Measurements from ENCODE around the gene TPD52L2.

Gene TPD52L2

DNA sequence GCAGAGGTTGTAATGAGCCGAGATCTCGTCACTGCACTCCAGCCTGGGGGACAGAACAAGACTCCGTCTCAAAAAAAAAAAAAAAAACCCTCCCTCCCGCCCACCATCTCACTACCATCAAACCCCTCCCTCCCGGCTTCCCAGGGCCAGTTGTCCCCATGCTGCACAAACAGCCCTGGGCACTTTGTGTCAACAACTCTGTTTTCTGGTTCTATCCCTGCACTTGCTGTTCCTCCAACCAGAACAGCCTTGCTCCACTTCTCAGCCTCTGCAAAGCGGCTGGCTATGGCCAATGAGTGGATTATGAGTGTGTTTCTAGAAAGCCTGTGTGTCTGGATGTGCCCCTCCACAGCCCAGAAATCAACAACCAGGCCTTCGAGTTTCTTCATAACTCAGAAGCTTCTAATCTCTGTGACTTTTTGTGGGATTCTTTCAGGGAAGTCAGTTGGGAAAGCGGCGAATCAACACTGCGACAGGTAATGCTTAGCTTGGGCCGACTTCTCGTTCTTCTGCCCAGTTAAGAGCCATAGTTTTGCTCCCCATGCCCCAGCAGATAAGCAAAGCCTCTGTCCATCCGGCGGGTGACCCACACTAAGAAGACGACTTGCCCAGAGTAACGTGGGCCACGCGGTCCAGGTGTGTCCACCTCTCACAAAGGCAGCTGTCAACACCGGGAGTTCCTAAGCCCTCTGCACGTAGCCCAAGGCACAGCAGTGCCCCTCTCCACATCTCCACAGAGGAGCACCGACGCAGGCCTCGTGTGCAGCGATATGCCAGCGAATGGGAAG is 39.5 kb upstream of the TPD52L2 start:
- TF ChIP-seq CSDC2 (CRISPR knock-in tag; IDR thresholded peaks at IDR 0.05) = no peak
- TF ChIP-seq ESRRG (CRISPR knock-in tag; IDR thresholded peaks at IDR 0.05) = no peak
- TF ChIP-seq, protein P1, sequence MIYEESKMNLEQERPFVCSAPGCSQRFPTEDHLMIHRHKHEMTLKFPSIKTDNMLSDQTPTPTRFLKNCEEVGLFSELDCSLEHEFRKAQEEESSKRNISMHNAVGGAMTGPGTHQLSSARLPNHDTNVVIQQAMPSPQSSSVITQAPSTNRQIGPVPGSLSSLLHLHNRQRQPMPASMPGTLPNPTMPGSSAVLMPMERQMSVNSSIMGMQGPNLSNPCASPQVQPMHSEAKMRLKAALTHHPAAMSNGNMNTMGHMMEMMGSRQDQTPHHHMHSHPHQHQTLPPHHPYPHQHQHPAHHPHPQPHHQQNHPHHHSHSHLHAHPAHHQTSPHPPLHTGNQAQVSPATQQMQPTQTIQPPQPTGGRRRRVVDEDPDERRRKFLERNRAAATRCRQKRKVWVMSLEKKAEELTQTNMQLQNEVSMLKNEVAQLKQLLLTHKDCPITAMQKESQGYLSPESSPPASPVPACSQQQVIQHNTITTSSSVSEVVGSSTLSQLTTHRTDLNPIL (CRISPR knock-in tag; IDR thresholded peaks at IDR 0.05; ENCODE audit: low read depth) = no peak
- no peak for TF ChIP-seq PPARA (CRISPR knock-in tag; IDR thresholded peaks at IDR 0.05; ENCODE audit: borderline replicate concordance)
- no peak for TF ChIP-seq ZFP3 (CRISPR knock-in tag; IDR thresholded peaks at IDR 0.05)
- no peak for TF ChIP-seq GLIS3 (CRISPR knock-in tag; IDR thresholded peaks at IDR 0.05)
- TF ChIP-seq TOX (CRISPR knock-in tag; IDR thresholded peaks at IDR 0.05; ENCODE audit: borderline replicate concordance) = no peak
- TF ChIP-seq RARB (CRISPR knock-in tag; IDR thresholded peaks at IDR 0.05) = no peak
- no peak for TF ChIP-seq ZNF70 (CRISPR knock-in tag; IDR thresholded peaks at IDR 0.05)
- no peak for TF ChIP-seq ZNF565 (CRISPR knock-in tag; conservative IDR thresholded peaks at IDR 0.05; ENCODE audit: low read depth)
- no peak for TF ChIP-seq BACH2 (CRISPR knock-in tag; IDR thresholded peaks at IDR 0.05; ENCODE audit: borderline replicate concordance)
- TF ChIP-seq, protein P2, sequence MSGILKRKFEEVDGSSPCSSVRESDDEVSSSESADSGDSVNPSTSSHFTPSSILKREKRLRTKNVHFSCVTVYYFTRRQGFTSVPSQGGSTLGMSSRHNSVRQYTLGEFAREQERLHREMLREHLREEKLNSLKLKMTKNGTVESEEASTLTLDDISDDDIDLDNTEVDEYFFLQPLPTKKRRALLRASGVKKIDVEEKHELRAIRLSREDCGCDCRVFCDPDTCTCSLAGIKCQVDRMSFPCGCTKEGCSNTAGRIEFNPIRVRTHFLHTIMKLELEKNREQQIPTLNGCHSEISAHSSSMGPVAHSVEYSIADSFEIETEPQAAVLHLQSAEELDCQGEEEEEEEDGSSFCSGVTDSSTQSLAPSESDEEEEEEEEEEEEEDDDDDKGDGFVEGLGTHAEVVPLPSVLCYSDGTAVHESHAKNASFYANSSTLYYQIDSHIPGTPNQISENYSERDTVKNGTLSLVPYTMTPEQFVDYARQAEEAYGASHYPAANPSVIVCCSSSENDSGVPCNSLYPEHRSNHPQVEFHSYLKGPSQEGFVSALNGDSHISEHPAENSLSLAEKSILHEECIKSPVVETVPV (CRISPR knock-in tag; IDR thresholded peaks at IDR 0.05) = no peak
- no peak for TF ChIP-seq ZNF8 (CRISPR knock-in tag; IDR thresholded peaks at IDR 0.05)
- TF ChIP-seq ARNTL (CRISPR knock-in tag; IDR thresholded peaks at IDR 0.05; ENCODE audit: borderline replicate concordance, low read depth) = no peak
- TF ChIP-seq, protein P3, sequence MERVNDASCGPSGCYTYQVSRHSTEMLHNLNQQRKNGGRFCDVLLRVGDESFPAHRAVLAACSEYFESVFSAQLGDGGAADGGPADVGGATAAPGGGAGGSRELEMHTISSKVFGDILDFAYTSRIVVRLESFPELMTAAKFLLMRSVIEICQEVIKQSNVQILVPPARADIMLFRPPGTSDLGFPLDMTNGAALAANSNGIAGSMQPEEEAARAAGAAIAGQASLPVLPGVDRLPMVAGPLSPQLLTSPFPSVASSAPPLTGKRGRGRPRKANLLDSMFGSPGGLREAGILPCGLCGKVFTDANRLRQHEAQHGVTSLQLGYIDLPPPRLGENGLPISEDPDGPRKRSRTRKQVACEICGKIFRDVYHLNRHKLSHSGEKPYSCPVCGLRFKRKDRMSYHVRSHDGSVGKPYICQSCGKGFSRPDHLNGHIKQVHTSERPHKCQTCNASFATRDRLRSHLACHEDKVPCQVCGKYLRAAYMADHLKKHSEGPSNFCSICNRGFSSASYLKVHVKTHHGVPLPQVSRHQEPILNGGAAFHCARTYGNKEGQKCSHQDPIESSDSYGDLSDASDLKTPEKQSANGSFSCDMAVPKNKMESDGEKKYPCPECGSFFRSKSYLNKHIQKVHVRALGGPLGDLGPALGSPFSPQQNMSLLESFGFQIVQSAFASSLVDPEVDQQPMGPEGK (CRISPR knock-in tag; IDR thresholded peaks at IDR 0.05; ENCODE audit: borderline replicate concordance) = no peak
- TF ChIP-seq ZC3H10 (CRISPR knock-in tag; IDR thresholded peaks at IDR 0.05) = no peak
- no peak for ATAC-seq

DNA sequence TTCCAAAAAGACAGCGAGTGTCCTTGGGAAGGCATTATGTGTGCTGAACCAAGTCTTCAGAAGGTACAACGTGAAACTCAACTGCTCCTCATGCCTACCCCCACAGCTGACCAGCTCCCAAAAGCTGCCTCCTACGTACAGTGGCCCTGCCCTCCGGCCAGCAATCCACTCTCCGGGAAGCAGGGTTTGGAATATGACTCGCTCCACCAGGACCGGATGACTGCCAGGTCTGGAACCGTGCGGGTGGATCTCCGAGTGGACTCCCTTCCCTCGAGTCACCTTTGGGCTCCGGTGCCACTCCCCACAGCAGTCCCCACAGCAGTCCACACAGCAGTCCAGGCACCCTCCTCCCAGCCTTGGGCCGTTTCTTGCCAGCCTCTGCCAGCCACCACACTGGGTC is 38.3 kb upstream of the TPD52L2 start:
- TF ChIP-seq, protein P2 (CRISPR knock-in tag; IDR thresholded peaks at IDR 0.05) = no peak
- TF ChIP-seq, protein P4, sequence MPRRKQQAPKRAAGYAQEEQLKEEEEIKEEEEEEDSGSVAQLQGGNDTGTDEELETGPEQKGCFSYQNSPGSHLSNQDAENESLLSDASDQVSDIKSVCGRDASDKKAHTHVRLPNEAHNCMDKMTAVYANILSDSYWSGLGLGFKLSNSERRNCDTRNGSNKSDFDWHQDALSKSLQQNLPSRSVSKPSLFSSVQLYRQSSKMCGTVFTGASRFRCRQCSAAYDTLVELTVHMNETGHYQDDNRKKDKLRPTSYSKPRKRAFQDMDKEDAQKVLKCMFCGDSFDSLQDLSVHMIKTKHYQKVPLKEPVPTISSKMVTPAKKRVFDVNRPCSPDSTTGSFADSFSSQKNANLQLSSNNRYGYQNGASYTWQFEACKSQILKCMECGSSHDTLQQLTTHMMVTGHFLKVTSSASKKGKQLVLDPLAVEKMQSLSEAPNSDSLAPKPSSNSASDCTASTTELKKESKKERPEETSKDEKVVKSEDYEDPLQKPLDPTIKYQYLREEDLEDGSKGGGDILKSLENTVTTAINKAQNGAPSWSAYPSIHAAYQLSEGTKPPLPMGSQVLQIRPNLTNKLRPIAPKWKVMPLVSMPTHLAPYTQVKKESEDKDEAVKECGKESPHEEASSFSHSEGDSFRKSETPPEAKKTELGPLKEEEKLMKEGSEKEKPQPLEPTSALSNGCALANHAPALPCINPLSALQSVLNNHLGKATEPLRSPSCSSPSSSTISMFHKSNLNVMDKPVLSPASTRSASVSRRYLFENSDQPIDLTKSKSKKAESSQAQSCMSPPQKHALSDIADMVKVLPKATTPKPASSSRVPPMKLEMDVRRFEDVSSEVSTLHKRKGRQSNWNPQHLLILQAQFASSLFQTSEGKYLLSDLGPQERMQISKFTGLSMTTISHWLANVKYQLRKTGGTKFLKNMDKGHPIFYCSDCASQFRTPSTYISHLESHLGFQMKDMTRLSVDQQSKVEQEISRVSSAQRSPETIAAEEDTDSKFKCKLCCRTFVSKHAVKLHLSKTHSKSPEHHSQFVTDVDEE (CRISPR knock-in tag; IDR thresholded peaks at IDR 0.05) = no peak
- TF ChIP-seq BACH2 (CRISPR knock-in tag; IDR thresholded peaks at IDR 0.05; ENCODE audit: borderline replicate concordance) (no peak), OSR1 (CRISPR knock-in tag; IDR thresholded peaks at IDR 0.05) (no peak), ESRRG (CRISPR knock-in tag; IDR thresholded peaks at IDR 0.05) (no peak), CSDC2 (CRISPR knock-in tag; IDR thresholded peaks at IDR 0.05) (no peak), ZC3H10 (CRISPR knock-in tag; IDR thresholded peaks at IDR 0.05) (no peak), RARB (CRISPR knock-in tag; IDR thresholded peaks at IDR 0.05) (no peak), TOX (CRISPR knock-in tag; IDR thresholded peaks at IDR 0.05; ENCODE audit: borderline replicate concordance) (no peak), TCF4 (CRISPR knock-in tag; IDR thresholded peaks at IDR 0.05; ENCODE audit: borderline replicate concordance) (no peak), GLIS3 (CRISPR knock-in tag; IDR thresholded peaks at IDR 0.05) (no peak), ARNTL (CRISPR knock-in tag; IDR thresholded peaks at IDR 0.05; ENCODE audit: borderline replicate concordance, low read depth) (no peak), ZFP30 (CRISPR knock-in tag; IDR thresholded peaks at IDR 0.05) (no peak), ZNF70 (CRISPR knock-in tag; IDR thresholded peaks at IDR 0.05) (no peak), ZNF8 (CRISPR knock-in tag; IDR thresholded peaks at IDR 0.05) (no peak), ISL1 (CRISPR knock-in tag; IDR thresholded peaks at IDR 0.05) (no peak)
- TF ChIP-seq, protein P5, sequence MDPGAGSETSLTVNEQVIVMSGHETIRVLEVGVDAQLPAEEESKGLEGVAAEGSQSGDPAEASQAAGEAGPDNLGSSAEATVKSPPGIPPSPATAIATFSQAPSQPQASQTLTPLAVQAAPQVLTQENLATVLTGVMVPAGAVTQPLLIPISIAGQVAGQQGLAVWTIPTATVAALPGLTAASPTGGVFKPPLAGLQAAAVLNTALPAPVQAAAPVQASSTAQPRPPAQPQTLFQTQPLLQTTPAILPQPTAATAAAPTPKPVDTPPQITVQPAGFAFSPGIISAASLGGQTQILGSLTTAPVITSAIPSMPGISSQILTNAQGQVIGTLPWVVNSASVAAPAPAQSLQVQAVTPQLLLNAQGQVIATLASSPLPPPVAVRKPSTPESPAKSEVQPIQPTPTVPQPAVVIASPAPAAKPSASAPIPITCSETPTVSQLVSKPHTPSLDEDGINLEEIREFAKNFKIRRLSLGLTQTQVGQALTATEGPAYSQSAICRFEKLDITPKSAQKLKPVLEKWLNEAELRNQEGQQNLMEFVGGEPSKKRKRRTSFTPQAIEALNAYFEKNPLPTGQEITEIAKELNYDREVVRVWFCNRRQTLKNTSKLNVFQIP (CRISPR knock-in tag; IDR thresholded peaks at IDR 0.05; ENCODE audit: borderline replicate concordance, low read depth) = no peak
- TF ChIP-seq, protein P3 (CRISPR knock-in tag; IDR thresholded peaks at IDR 0.05; ENCODE audit: borderline replicate concordance) = no peak
- TF ChIP-seq, protein P1 (CRISPR knock-in tag; IDR thresholded peaks at IDR 0.05; ENCODE audit: low read depth) = no peak
- ATAC-seq = no peak

All from SK-N-SH treated with all-trans-retinoic acid at 6 μM for 48 hours (cell line).